Endothelial cell (in vitro differentiated cells): ENCODE results near the gene NIT1. TPM values are rescaled to one million over a fixed set of nuclear protein-coding genes. Genes with fewer than 3 reads are reported as not detected.
"Not testable (repeated sequence)": the region's sequence is repeated elsewhere in the genome, so short reads cannot be mapped to it uniquely, and the experiment has no call there.

Experiments
- DNase-seq: peaks from one replicate; pipeline ENCODE4 v3.0.0; 2021; ENCODE audit warnings: low spot score
- H3K27ac Mint-ChIP-seq: one replicate; pipeline ENCODE4 v1.8.0; 2021; ENCODE audit warnings: mixed read lengths, inconsistent platforms; ENCODE audit not compliant: unreplicated experiment
- H3K27me3 Mint-ChIP-seq: one replicate; pipeline ENCODE4 v1.8.0; 2021; ENCODE audit warnings: mild to moderate bottlenecking, moderate library complexity, mixed read lengths, inconsistent platforms; ENCODE audit not compliant: unreplicated experiment
- H3K36me3 Mint-ChIP-seq: one replicate; pipeline ENCODE4 v1.8.0; 2021; ENCODE audit warnings: mild to moderate bottlenecking, low read depth, mixed read lengths, inconsistent platforms; ENCODE audit not compliant: unreplicated experiment
- H3K4me1 Mint-ChIP-seq: one replicate; pipeline ENCODE4 v1.8.0; 2021; ENCODE audit warnings: mild to moderate bottlenecking, mixed read lengths, inconsistent platforms; ENCODE audit not compliant: unreplicated experiment
- H3K4me3 Mint-ChIP-seq: one replicate; pipeline ENCODE4 v1.8.0; 2021; ENCODE audit warnings: mild to moderate bottlenecking, mixed read lengths, inconsistent platforms; ENCODE audit not compliant: unreplicated experiment
- H3K9me3 Mint-ChIP-seq: one replicate; pipeline ENCODE4 v1.8.0; 2021; ENCODE audit warnings: mixed read lengths, inconsistent platforms; ENCODE audit not compliant: unreplicated experiment
- CTCF ChIP-seq: fragments of 200-600 bp; sonication (generic); IDR thresholded peaks from one replicate; pipeline ENCODE4 v1.5.0; 2021; ENCODE audit warnings: antibody characterized with exemption; ENCODE audit not compliant: unreplicated experiment
- total RNA-seq: library from RNA; stranded (reverse); fragmentation: NEBNext Ultra II Directional; extraction: Animal tissue kit (Norgen Biotek cat#: 25700); gene quantifications from one replicate; pipeline ENCODE4 v1.2.1, GENCODE V29; 2021; ENCODE audit not compliant: unreplicated experiment

Gene NIT1
- total RNA-seq, 1 donor from 2014 or later = 20.5 TPM

- no peaks in the 10 kb centered on the region for H3K9me3 Mint-ChIP-seq
- no peak for DNase-seq
- no peak overlapping the region for H3K27ac Mint-ChIP-seq
- H3K4me3 Mint-ChIP-seq = no peak overlapping the region
- TF ChIP-seq CTCF = no peak
- H3K4me1 Mint-ChIP-seq = peaks cover 47% of the 10 kb centered on the region
- peaks cover 8% of the 10 kb centered on the region for H3K36me3 Mint-ChIP-seq
- H3K27me3 Mint-ChIP-seq = peaks cover 8% of the 10 kb centered on the region
Observed at GRCh38 chr1:161115132-161115711, 2.7 kb upstream of the NIT1 start.

DNA sequence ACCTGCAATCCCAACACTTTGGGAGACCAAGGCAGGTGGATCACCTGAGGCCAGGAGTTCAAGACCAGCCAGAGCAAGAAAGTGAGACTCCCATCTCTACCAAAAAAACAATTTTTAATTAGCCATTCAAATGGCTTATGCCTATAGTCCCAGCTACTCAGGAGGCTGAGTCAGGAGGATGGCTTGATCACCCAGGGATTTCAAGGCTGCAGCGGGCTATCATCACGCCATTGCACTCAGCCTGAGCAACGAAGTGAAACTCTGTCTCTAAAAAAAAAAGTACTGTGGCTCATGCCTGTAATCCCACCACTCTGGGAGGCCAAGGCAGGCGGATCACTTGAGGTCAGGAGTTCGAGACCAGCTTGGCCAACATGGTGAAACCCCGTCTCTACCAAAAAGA lies 1.9 kb upstream of the NIT1 start:
- H3K4me3 Mint-ChIP-seq, H3K27ac Mint-ChIP-seq, H3K27me3 Mint-ChIP-seq, H3K9me3 Mint-ChIP-seq, DNase-seq: not testable (repeated sequence)
- peaks cover 50% of the 10 kb centered on the region for H3K4me1 Mint-ChIP-seq
- peaks cover 13% of the 10 kb centered on the region for H3K36me3 Mint-ChIP-seq

- TF ChIP-seq CTCF = peak; percentile 41
- Mint-ChIP-seq H3K36me3 (peaks cover 35% of the 10 kb centered on the region), H3K27me3 (peaks cover 11% of the 10 kb centered on the region), H3K9me3 (no peaks in the 10 kb centered on the region), H3K4me1 (peaks cover 53% of the 10 kb centered on the region), H3K4me3 (peak overlapping the region; percentile 95), H3K27ac (peak overlapping the region; percentile 95)
- peak; percentile 27 for DNase-seq
Observed at GRCh38 chr1:161119092-161119903, 1.4 kb downstream of the NIT1 start.

- H3K9me3 Mint-ChIP-seq = no peaks in the 10 kb centered on the region
- H3K4me3 Mint-ChIP-seq = peak overlapping the region; percentile 71
- peak overlapping the region; percentile 64 for H3K27ac Mint-ChIP-seq
- peaks cover 44% of the 10 kb centered on the region for H3K36me3 Mint-ChIP-seq
- H3K27me3 Mint-ChIP-seq = peaks cover 11% of the 10 kb centered on the region
- no peak for DNase-seq
- no peak for TF ChIP-seq CTCF
- H3K4me1 Mint-ChIP-seq = peaks cover 53% of the 10 kb centered on the region
Observed at GRCh38 chr1:161121042-161121650, 3.2 kb downstream of the NIT1 start.

GRCh38 chr1:161121834-161122233 lies 3.9 kb downstream of the NIT1 start:
- Mint-ChIP-seq H3K27ac (no peak overlapping the region), H3K4me3 (no peak overlapping the region), H3K9me3 (no peaks in the 10 kb centered on the region), H3K4me1 (peaks cover 52% of the 10 kb centered on the region), H3K36me3 (peaks cover 49% of the 10 kb centered on the region), H3K27me3 (peaks cover 9% of the 10 kb centered on the region)
- TF ChIP-seq CTCF = no peak
- no peak for DNase-seq
